NOMO-1 treated with DMSO at 0.1 percent for 48 hours (cell line): Measurements from ENCODE around the gene ATXN10.

Source experiments
- DNase-seq: peaks from one replicate; lab custom pipeline; 2025; ENCODE audit not compliant: unreplicated experiment; lab: John Stamatoyannopoulos, UW

ATXN10 gene

DNA sequence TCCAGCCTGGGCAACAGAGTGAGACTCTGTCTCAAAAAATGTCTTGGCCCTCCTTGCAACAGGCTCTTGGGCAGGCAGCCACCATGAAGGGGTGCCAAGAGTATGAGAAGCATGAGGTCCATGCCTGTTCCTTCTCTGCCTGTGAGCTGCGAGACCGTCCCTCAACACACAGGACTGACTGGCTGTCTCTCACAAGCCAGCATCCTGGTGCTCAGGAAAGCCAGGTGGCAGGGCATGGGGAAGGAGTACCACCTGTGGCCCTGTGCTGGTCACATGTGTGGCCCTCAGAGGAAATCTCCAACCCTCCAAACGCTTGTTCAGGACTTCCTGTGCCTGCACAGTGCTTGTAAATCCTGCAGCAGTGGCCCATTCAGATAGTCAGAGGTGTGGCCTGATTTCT is 83.2 kb downstream of the ATXN10 start:
- no peak for DNase-seq

GRCh38 chr22:45756558-45756957 is 84.9 kb downstream of the ATXN10 start:
- DNase-seq: no peak

- no peak for DNase-seq
These were observed 85.4 kb downstream of the ATXN10 start for GRCh38 chr22:45757068-45757467.

DNA sequence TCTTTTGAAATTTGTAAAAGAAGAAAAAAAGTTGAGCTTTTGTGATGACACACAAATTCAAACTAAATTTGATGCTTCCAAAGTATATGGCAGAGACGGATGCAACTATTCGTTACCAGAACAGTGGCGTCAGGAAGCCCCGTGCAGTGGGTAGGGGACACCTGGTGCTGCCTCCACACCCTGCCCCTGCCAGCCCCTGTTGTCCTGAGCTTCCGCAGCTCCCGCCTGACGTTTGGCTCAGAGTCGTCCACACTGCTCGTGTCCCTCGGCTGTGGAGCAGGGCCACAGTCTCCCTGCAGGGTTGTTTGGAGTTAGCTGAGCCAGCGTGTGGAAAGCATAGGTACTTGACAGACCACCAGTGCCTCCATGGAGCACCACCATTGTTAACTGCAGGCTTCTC is 86.3 kb downstream of the ATXN10 start:
- no peak for DNase-seq

- no peak for DNase-seq
These were observed 87.0 kb downstream of the ATXN10 start for GRCh38 chr22:45758603-45759002.

DNA sequence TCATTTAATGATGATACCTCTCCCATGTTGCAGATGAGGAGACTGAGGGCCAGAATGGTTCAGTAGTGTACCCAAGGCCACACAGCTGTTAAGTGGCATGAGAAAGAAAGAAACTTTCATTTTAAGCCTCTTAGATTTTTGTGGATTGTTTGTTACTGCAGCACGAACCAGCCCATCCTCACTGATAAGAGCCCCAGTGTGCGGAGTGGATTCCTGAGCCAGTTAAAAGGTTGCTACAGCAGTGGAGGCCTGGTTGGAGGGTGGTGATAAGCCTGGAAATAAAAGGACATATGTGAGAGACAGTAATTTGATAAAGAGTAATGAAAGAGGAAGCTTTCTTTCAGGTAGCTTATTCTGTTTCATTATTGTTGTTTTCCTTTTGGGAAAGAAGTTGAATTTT is 89.0 kb downstream of the ATXN10 start:
- no peak for DNase-seq

DNA sequence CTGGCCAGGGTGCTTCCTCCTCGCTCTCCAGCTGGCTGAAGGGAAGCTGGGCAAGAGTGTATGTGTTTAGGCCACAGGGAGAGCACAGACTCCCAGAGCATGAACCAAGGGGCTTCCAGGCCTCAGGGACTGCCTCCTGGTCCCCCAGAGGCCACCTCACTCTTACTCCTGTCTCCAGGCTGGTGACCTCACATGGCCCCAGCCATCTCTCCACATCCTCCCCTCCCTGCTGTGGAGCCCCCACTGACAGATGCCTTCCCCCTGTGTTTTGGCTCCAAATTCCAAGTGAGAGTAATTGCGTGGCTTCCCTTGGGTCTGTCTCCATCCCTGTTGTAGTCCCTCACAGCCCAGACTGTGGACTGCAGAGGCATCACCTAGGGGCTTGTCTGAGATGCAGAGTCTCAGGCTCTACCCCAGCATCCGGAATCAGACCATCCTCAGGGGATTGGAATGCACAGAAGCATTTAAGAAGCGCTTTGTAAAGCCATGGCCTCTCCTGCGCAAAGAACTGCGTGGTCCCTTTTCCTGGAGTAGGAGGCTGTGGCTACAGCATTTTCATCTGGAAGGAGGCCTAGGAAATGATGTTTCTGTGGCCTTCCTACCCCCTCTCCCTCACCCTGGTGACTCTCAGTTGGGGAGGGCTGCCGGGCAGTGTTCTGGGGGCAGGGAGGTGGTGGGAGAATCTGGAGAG is 91.1 kb downstream of the ATXN10 start:
- DNase-seq: no peak

DNA sequence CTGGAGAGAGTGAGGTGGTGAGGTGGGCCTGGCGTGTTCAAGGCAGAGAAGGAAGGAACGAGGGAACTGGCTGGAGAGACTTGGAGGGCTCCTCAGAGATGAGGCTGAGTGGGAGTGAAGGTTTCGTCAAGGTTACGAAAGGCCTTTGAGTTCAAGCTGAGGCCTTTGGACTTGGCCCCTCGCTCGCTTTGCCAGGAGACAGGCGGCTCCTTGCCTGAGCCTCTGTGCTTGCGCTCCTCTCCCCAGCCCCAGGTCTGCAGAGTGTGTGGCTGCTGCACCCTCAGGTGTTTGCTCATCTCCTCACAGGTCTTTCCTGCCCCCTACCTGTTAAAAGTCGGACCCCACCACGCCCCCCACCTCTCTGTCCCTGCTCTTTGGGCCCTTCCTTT is 91.6 kb downstream of the ATXN10 start:
- DNase-seq: no peak

- DNase-seq: no peak
These were observed 96.9 kb downstream of the ATXN10 start for GRCh38 chr22:45768490-45768889.

GRCh38 chr22:45769569-45770210 is 98.1 kb downstream of the ATXN10 start:
- DNase-seq: no peak

DNA sequence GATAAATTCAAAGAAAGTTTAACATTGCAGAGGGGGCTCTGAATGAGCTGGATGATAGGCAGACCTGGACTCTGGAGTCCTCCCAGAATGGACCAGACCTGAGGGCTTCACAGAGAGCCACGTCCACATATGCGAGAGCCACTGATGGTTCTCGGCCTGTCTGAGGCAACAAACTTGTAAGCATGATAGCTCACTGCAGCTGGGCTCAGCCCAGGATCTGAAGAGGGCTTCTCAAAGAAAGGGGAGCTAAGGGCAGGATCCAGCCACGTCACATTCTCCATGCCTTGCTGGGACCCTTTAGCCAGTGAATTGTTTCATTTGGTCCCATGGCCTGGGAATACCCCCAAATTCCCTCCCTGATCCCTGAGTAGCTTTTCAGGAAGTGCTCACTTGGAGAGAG is 98.9 kb downstream of the ATXN10 start:
- no peak for DNase-seq

DNA sequence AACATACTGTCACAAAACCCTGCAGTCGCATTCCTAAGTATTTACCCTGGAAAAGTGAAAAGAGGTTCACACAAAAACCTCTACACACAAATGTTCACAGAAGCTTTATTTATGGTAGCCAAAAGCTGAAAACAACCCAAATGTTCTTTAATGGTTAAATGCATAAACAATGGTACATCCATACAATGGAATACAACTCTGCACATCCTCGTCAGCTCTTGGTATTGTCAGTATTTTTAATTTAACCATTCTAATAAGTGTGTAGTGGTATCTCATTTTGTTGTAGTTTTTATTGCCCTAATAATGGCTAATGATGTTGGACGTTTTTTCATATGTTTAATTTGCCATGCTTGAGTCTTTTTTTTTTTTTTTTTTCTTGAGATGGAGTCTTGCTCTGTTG is 99.4 kb downstream of the ATXN10 start:
- no peak for DNase-seq

DNA sequence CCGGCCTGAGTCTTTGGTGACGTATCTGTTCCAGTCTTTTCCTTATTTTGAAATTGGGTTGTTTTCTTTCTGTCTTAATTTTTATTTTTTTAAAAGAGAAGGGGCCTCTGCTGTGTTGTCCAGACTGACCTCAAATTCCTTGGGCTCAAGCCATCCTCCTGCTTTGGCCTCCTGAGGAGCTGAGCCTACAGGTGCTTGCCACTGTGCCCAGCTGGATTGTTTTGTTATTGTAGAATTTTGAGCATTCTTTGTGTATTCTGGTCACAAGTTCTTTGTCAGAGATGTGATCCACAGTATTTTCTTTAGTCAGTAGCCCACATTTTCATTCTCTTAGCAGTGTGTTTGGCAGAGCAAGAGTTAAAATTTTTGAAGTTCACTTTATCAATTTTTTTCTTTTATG is 100.1 kb downstream of the ATXN10 start:
- DNase-seq: no peak

DNA sequence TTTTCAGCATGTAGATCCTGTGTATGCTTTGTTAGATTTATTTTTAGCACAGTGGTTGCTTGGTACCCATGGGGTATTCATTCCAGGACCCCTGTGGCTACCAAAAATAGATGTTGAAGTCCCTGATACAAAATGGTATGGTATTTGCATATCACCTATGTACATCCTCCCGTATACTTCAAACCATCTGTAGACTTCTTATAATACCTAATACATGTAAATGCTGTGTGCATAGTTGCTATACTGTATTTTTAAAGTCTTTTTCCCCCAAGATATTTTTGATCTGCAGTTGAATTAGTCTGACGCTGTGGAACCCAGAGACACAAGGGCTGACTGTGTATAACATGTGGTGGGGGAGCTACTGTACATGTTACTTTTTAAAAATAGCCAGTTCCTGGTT is 101.1 kb downstream of the ATXN10 start:
- no peak for DNase-seq

DNA sequence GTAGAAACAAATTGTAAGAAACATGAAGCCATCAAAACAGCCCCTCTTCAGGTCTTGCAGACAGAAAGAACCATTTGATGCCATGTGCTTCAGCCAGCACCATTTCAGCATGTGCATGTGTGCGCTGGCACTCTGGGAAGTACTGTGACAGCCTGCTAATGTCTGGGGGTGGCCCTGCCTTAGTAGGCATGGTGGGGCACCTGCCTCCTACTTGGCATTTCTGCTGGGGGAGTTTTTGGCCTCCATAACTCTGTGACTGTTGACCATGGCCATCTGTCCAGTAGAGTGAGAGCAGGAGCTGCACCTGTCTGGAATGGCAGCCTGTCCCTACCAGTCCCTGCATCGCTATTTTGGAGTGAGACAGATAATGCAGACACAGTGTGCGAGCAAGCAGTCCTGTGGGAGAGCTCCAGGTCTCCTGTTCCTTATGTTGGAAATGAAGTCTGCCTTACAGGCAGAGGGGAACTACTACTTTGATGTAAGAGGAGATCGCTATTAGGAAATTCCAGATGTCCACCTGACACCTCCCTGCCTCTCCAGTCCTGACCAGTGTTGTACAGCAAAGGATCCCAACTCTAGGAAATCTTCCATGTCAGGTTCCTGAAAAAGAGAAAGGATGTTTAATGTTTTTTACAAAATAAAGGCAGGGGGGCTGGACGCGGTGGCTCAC is 102.5 kb downstream of the ATXN10 start:
- no peak for DNase-seq

GRCh38 chr22:45775062-45775461 is 103.4 kb downstream of the ATXN10 start:
- DNase-seq: no peak

- DNase-seq: peak; percentile 74
These were observed 104.1 kb downstream of the ATXN10 start for GRCh38 chr22:45775569-45776312.

- DNase-seq: no peak
These were observed 104.6 kb downstream of the ATXN10 start for GRCh38 chr22:45776313-45776585.

DNA sequence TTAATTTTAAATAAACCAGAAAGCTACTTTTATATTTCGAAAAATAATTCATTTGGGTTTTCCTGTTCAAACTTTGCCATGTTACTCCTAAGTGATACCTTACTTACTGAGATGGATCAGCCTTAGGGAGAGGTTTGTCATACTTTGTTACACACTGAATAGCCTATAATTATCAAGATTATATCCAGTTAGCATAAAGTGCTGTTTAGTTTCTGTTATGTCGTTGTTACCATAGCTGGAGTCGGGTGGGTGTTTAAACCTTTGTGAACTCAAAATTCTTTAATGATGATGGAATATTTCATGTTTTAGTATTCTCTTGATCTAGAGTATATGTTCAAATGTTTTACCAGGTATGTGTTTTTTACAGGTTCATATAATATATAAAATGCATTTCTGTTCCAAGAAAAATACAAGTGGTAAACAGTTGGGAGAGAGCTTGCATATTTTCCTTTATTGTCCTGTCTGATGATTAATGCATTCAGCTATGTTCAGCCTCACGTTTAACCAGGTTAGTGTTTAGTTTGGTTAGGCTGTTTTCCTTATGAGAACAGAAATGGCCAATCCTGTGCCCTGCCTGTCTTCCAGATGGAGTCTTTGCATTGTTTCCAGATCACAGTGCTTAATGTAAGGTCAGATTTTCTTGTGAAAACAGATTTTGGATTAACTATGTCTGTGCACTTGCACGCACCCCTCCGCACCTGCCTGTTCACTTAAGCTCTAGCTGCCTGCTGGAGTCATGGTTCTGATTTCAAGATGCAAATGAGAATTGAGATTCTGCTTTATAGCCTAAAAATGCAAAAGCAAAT is 105.6 kb downstream of the ATXN10 start:
- no peak for DNase-seq

- no peak for DNase-seq
These were observed 106.3 kb downstream of the ATXN10 start for GRCh38 chr22:45777852-45778375.

- DNase-seq: no peak
These were observed 109.8 kb downstream of the ATXN10 start for GRCh38 chr22:45781459-45781858.
